Osteoblast (primary cell): ENCODE measurements around the gene ENTREP1. TPM values are rescaled to one million over a fixed set of nuclear protein-coding genes. Genes with fewer than 3 reads are reported as not detected.

Experiments
- DNase-seq: peaks from one replicate; pipeline ENCODE4 v3.0.0; 2011; ENCODE audit warnings: low spot score, mixed read lengths; ENCODE audit not compliant: insufficient read length; ENCODE audit errors: missing footprints
- H2AFZ ChIP-seq: 2 replicates; pipeline ENCODE4 v1.6.0; 2011; ENCODE audit warnings: mild to moderate bottlenecking, low read length
- H3K27ac ChIP-seq: 2 replicates; pipeline ENCODE4 v1.5.1; 2011; ENCODE audit warnings: mild to moderate bottlenecking, low read depth, low read length, moderate library complexity
- H3K27me3 ChIP-seq: 2 replicates; pipeline ENCODE4 v1.6.0; 2012; ENCODE audit warnings: mild to moderate bottlenecking, control low read depth, inconsistent platforms, low read length, moderate library complexity; ENCODE audit not compliant: insufficient read depth
- H3K36me3 ChIP-seq: 2 replicates; pipeline ENCODE4 v1.5.1; 2011; ENCODE audit warnings: mild to moderate bottlenecking, low read length, control low read depth, moderate library complexity; ENCODE audit not compliant: insufficient read depth
- H3K4me1 ChIP-seq: 2 replicates; pipeline ENCODE4 v1.5.1; 2011; ENCODE audit warnings: mild to moderate bottlenecking, low read length, control low read depth, moderate library complexity; ENCODE audit not compliant: insufficient read depth
- H3K4me2 ChIP-seq: 2 replicates; pipeline ENCODE4 v1.6.0; 2011; ENCODE audit warnings: mild to moderate bottlenecking, low read length; ENCODE audit not compliant: insufficient read depth
- H3K4me3 ChIP-seq: fragments of 200-600 bp; sonication (generic); 3 replicates; pipeline ENCODE4 v1.5.1; 2012; ENCODE audit warnings: mild to moderate bottlenecking, low read length, inconsistent platforms; ENCODE audit not compliant: insufficient read depth
- H3K79me2 ChIP-seq: 2 replicates; pipeline ENCODE4 v1.6.0; 2012; ENCODE audit warnings: mild to moderate bottlenecking, low read length, control low read depth, inconsistent platforms; ENCODE audit not compliant: insufficient read depth
- H3K9me3 ChIP-seq: 2 replicates; pipeline ENCODE4 v1.5.1; 2011; ENCODE audit warnings: low read depth, low read length, control low read depth
- H4K20me1 ChIP-seq: 2 replicates; pipeline ENCODE4 v1.6.0; 2012; ENCODE audit warnings: mild to moderate bottlenecking, low read length, control low read depth; ENCODE audit not compliant: insufficient read depth
- total RNA-seq: library from RNA; depleted of rRNA; stranded (reverse); fragments of >200 nt; gene quantifications from 2 replicates; pipeline ENCODE4 v1.2.3, GENCODE V29; 2012
- TF ChIP-seq, protein P1 (sequence below): IDR thresholded peaks from 2 replicates; pipeline ENCODE4 v1.5.1; 2011; ENCODE audit warnings: mild to moderate bottlenecking, low read depth, low read length, moderate library complexity; ENCODE audit errors: extremely low read depth

Gene ENTREP1
- total RNA-seq, 1 donor, result under 0.01 TPM

DNA sequence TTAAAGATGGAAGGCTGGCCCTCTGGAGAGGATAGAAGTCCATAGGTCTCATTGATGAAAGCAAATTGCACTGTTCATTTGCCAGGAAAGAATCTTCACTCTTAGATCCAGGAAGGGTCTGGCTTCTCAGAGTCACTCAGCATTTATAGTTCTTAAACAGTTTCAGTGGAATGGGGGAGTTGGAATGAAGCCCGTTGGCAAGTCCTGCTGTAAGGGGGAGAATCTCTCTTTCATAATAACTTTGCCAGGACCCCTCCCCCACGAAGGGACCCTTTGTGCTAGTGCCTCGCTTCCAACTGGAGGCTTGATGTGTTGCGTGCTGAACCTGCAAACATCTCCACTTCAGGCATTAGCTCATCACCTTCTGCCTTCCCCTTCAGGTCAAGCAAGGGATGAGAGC lies 57.1 kb downstream of the ENTREP1 start:
- Histone ChIP-seq H2AFZ (no peak overlapping the region), H3K4me3 (no peak overlapping the region), H3K36me3 (no peaks in the 10 kb centered on the region), H3K27me3 (no peaks in the 10 kb centered on the region), H3K4me2 (no peak overlapping the region), H4K20me1 (no peaks in the 10 kb centered on the region), H3K9me3 (no peaks in the 10 kb centered on the region), H3K4me1 (peaks cover 27% of the 10 kb centered on the region), H3K27ac (no peak overlapping the region), H3K79me2 (no peaks in the 10 kb centered on the region)
- TF ChIP-seq, protein P1, sequence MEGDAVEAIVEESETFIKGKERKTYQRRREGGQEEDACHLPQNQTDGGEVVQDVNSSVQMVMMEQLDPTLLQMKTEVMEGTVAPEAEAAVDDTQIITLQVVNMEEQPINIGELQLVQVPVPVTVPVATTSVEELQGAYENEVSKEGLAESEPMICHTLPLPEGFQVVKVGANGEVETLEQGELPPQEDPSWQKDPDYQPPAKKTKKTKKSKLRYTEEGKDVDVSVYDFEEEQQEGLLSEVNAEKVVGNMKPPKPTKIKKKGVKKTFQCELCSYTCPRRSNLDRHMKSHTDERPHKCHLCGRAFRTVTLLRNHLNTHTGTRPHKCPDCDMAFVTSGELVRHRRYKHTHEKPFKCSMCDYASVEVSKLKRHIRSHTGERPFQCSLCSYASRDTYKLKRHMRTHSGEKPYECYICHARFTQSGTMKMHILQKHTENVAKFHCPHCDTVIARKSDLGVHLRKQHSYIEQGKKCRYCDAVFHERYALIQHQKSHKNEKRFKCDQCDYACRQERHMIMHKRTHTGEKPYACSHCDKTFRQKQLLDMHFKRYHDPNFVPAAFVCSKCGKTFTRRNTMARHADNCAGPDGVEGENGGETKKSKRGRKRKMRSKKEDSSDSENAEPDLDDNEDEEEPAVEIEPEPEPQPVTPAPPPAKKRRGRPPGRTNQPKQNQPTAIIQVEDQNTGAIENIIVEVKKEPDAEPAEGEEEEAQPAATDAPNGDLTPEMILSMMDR, result no peak
- DNase-seq, result peak; percentile 9

DNA sequence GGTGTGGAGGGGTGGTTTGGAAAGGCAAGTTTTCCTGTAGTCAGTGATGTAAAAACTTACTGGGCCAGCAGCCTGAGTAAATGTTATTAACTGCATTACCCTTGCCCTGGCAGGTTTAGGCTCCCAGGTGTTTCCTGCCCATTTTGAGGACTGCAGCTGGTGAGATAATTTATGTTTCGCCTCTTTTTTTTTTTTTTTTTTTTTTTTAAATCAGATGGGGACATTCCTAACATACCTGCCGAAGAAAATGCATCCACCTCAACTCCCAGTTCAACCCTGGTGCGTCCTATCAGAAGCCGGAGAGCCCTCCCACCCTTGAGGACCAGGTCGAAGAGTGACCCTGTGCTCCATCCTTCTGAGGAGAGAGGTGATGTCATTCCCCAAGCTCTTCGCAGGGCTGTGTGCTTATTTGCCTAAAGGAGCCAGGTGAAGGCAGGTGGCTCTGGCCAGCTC lies 60.6 kb downstream of the ENTREP1 start:
- TF ChIP-seq, protein P1, result no peak
- DNase-seq, result no peak

DNA sequence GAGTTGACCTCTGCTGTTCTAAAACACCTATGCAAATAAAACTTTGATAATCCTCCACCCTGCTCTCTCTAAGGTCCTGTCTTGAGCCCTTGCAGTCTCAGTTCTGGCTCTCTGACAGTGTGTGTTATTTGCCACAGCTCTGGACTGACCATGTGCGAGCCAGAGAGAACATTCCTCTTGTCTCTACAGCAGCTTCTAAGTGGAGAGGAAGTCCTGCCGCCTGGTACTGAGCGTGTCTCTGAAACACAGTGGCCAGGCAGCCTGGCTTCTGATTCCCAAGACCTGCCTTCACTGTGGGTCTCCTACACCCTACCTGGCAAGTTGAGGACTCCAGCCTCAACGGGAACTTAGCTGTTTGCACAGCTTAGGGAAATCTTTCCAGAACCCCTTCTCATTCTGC lies 61.6 kb downstream of the ENTREP1 start:
- no peak overlapping the region for H2AFZ ChIP-seq
- TF ChIP-seq, protein P1, result no peak

More for the DNA sequence above, 60.6 kb downstream of the ENTREP1 start:
- Histone ChIP-seq H3K9me3 (no peaks in the 10 kb centered on the region), H4K20me1 (no peaks in the 10 kb centered on the region), H3K27ac (no peak overlapping the region), H3K27me3 (peaks cover 21% of the 10 kb centered on the region), H3K36me3 (no peaks in the 10 kb centered on the region), H3K4me3 (no peak overlapping the region), H3K79me2 (no peaks in the 10 kb centered on the region), H3K4me1 (peaks cover 5% of the 10 kb centered on the region), H3K4me2 (no peak overlapping the region), H2AFZ (no peak overlapping the region)

DNA sequence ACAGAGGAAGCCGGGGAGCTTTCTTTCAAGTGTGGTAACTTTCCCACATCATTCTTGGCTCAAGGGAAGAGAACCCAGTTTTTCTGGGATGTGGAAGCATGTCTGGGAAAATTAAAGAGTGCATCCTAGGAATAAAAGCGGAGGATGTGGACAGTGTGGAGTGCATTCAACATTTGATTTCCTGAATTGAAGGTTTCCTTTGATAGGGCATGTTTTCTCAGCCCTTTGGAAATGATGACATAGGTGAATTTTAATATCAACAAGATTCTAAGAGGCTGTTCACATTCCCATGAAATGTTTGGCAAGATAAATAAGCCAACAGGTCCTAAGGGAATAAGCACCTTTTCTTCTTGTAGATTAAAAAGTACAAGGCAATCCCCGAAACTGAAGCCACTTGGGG lies 63.6 kb downstream of the ENTREP1 start:
- peak; percentile 10 for DNase-seq
- Histone ChIP-seq H3K4me2 (no peak overlapping the region), H3K36me3 (no peaks in the 10 kb centered on the region), H4K20me1 (no peaks in the 10 kb centered on the region), H3K9me3 (no peaks in the 10 kb centered on the region), H3K79me2 (no peaks in the 10 kb centered on the region), H3K27me3 (peaks cover 21% of the 10 kb centered on the region), H3K4me1 (no peaks in the 10 kb centered on the region), H2AFZ (no peak overlapping the region), H3K4me3 (no peak overlapping the region), H3K27ac (no peak overlapping the region)
- TF ChIP-seq, protein P1, result no peak

More for the DNA sequence above, 61.6 kb downstream of the ENTREP1 start:
- H4K20me1 ChIP-seq, result no peaks in the 10 kb centered on the region
- DNase-seq, result no peak
- H3K27me3 ChIP-seq, result peaks cover 21% of the 10 kb centered on the region
- no peaks in the 10 kb centered on the region for H3K36me3 ChIP-seq
- no peaks in the 10 kb centered on the region for H3K9me3 ChIP-seq
- no peak overlapping the region for H3K27ac ChIP-seq
- H3K4me2 ChIP-seq, result no peak overlapping the region
- no peak overlapping the region for H3K4me3 ChIP-seq
- H3K4me1 ChIP-seq, result no peaks in the 10 kb centered on the region
- H3K79me2 ChIP-seq, result no peaks in the 10 kb centered on the region
